CD14-positive monocyte (primary cell): Measurements from ENCODE around the gene COL10A1. TPM values are rescaled to one million over a fixed set of nuclear protein-coding genes. Genes with fewer than 3 reads are reported as not detected.

Experiments
- DNase-seq, 3 donors: peaks; one replicate each; pipeline ENCODE4 v3.0.0-alpha.2; 2011 to 2022
- H2AFZ ChIP-seq: 2 replicates; pipeline ENCODE4 v1.6.0; 2012; ENCODE audit warnings: mild to moderate bottlenecking, low read depth, low read length, inconsistent platforms; ENCODE audit not compliant: insufficient read depth, poor library complexity, severe bottlenecking
- H3K27ac ChIP-seq, 2 donors: 1 replicate in 1 of 2; 2 replicates in 1 of 2; pipeline ENCODE4 v1.5.1; 2012 to 2013; ENCODE audit warnings: low read length in 2 of 2, control low read depth in 1 of 2, inconsistent platforms in 1 of 2, low read depth in 1 of 2, mild to moderate bottlenecking in 1 of 2
- H3K27me3 ChIP-seq, 2 donors: one replicate each; pipeline versions ENCODE4 v1.6.0 to v1.6.1; 2011 to 2013; ENCODE audit warnings: low read length in 2 of 2; ENCODE audit not compliant: control insufficient read depth in 2 of 2, insufficient read depth in 2 of 2
- H3K36me3 ChIP-seq, 2 donors: replicated peaks in 1 of 2; 1 replicate in 1 of 2; 2 replicates in 1 of 2; pipeline versions ENCODE4 v1.5.1 to v1.6.1; 2012 to 2013; ENCODE audit warnings: low read length in 2 of 2, control low read depth in 1 of 2, inconsistent platforms in 1 of 2, mild to moderate bottlenecking in 1 of 2; ENCODE audit not compliant: insufficient read depth in 2 of 2, control insufficient read depth in 1 of 2
- H3K4me1 ChIP-seq, 2 donors: 1 replicate in 1 of 2; 2 replicates in 1 of 2; pipeline versions ENCODE4 v1.5.1 to v1.6.1; 2012 to 2013; ENCODE audit warnings: low read length in 2 of 2, control low read depth in 1 of 2, inconsistent platforms in 1 of 2, mild to moderate bottlenecking in 1 of 2, moderate library complexity in 1 of 2; ENCODE audit not compliant: insufficient read depth in 2 of 2, control insufficient read depth in 1 of 2
- H3K4me2 ChIP-seq: replicated peaks from 2 replicates; pipeline ENCODE3; 2012; ENCODE audit warnings: low read length, moderate library complexity, mild to moderate bottlenecking; ENCODE audit not compliant: poor library complexity, severe bottlenecking; ENCODE audit errors: extremely low read depth
- H3K4me3 ChIP-seq, 3 experiments: fragments of 200-600 bp in 1 of 3; sonication (generic) in 1 of 3; replicated peaks in 1 of 3; 1 replicate in 2 of 3; 2 replicates in 1 of 3; pipeline ENCODE4 v1.5.1; 2011 to 2013; ENCODE audit warnings: low read length in 3 of 3, mild to moderate bottlenecking in 3 of 3, control low read depth in 2 of 3, low read depth in 2 of 3, inconsistent platforms in 1 of 3, moderate library complexity in 1 of 3
- H3K79me2 ChIP-seq: 2 replicates; pipeline ENCODE4 v1.6.0; 2012; ENCODE audit warnings: mild to moderate bottlenecking, control low read depth, inconsistent platforms, low read length, moderate library complexity; ENCODE audit not compliant: insufficient read depth
- H3K9ac ChIP-seq: 2 replicates; pipeline ENCODE4 v1.6.0; 2017; ENCODE audit warnings: low read length, mild to moderate bottlenecking; ENCODE audit not compliant: insufficient read depth, poor library complexity, severe bottlenecking
- H3K9me3 ChIP-seq, 2 donors: replicated peaks in 1 of 2; 1 replicate in 1 of 2; 2 replicates in 1 of 2; pipeline versions ENCODE4 v1.5.1 to v1.6.1; 2012 to 2013; ENCODE audit warnings: low read length in 2 of 2, control low read depth in 1 of 2; ENCODE audit not compliant: control insufficient read depth in 1 of 2, insufficient read depth in 1 of 2
- H4K20me1 ChIP-seq: 2 replicates; pipeline ENCODE4 v1.6.0; 2012; ENCODE audit warnings: mild to moderate bottlenecking, low read length, control low read depth, moderate library complexity; ENCODE audit not compliant: insufficient read depth
- H3K27ac Mint-ChIP-seq, 7 donors: one replicate each; pipeline ENCODE4 v1.8.0; 2020; ENCODE audit warnings: mild to moderate bottlenecking in 7 of 7, mixed read lengths in 7 of 7, moderate library complexity in 6 of 7, inconsistent platforms in 2 of 7
- H3K27me3 Mint-ChIP-seq, 3 donors: one replicate each; pipeline ENCODE4 v1.8.0; 2021 to 2022; ENCODE audit warnings: low read depth in 3 of 3, mild to moderate bottlenecking in 3 of 3, mixed read lengths in 3 of 3, moderate library complexity in 3 of 3, inconsistent platforms in 1 of 3
- H3K36me3 Mint-ChIP-seq, 2 donors: one replicate each; pipeline ENCODE4 v1.8.0; 2020; ENCODE audit warnings: mixed read lengths in 2 of 2, inconsistent platforms in 1 of 2, mild to moderate bottlenecking in 1 of 2
- H3K4me1 Mint-ChIP-seq: one replicate; pipeline ENCODE4 v1.8.0; 2020; ENCODE audit warnings: mild to moderate bottlenecking, mixed read lengths
- H3K4me3 Mint-ChIP-seq, 2 donors: one replicate each; pipeline ENCODE4 v1.8.0; 2020; ENCODE audit warnings: mild to moderate bottlenecking in 2 of 2, mixed read lengths in 2 of 2, moderate library complexity in 1 of 2
- H3K9me3 Mint-ChIP-seq, 7 donors: one replicate each; pipeline ENCODE4 v1.8.0; 2020 to 2022; ENCODE audit warnings: mixed read lengths in 7 of 7, mild to moderate bottlenecking in 6 of 7, moderate library complexity in 6 of 7, inconsistent platforms in 2 of 7
- CTCF ChIP-seq: fragments of 200-600 bp; IDR thresholded peaks from one replicate; pipeline ENCODE4 v1.8.0; 2022; ENCODE audit warnings: antibody characterized with exemption, mild to moderate bottlenecking
- WGBS: methylation state at CpG from one replicate; pipeline ENCODE4 v1.1.5; 2013; ENCODE audit warnings: missing lambda C conversion rate; ENCODE audit not compliant: insufficient coverage; 5-methylcytosine and 5-hydroxymethylcytosine counted together
- intact Hi-C, 2 donors: fragments of 100-400 bp; cut with micrococcal nuclease; formaldehyde crosslinking; loops; one replicate each; pipeline versions ENCODE4 v1.15.0 to v1.15.1; 2023
- polyA plus RNA-seq, 3 donors: library from polyadenylated mRNA; depleted of rRNA in 1 of 3; unstranded in 2 of 3; stranded (reverse) in 1 of 3; fragments of 300-500 nt in 2 of 3; fragments of >200 nt in 1 of 3; fragmentation: Illumina TruSeq in 2 of 3; gene quantifications; 1 replicate in 2 of 3; 2 replicates in 1 of 3; pipeline ENCODE4 v1.2.3, GENCODE V29; 2012 to 2021

The COL10A1 gene
- polyA plus RNA-seq, 3 donors: not detected

- no peak overlapping the region for H3K27ac Mint-ChIP-seq
- H3K36me3 ChIP-seq: no peaks in the 10 kb centered on the region
- peaks cover 0 to 15% (median 7%) of the 10 kb centered on the region in 7 donors for H3K9me3 Mint-ChIP-seq
- H3K79me2 ChIP-seq: no peaks in the 10 kb centered on the region
- no peak overlapping the region for H3K27ac ChIP-seq
- H2AFZ ChIP-seq: no peak overlapping the region
- intact Hi-C loops: no loop called here
- H3K9ac ChIP-seq: no peak overlapping the region
- H3K4me1 Mint-ChIP-seq: no peaks in the 10 kb centered on the region
- H3K36me3 Mint-ChIP-seq: peaks cover 3 to 4% of the 10 kb centered on the region in 2 donors
- no peak for TF ChIP-seq CTCF
- H3K4me3 ChIP-seq: no peak overlapping the region
- H3K9me3 ChIP-seq: no peaks in the 10 kb centered on the region
- no peaks in the 10 kb centered on the region for H3K27me3 ChIP-seq
- H3K4me1 ChIP-seq: no peaks in the 10 kb centered on the region
- WGBS: no CpG with 5 or more reads among the region's 3 CpGs
- H4K20me1 ChIP-seq: no peaks in the 10 kb centered on the region
- no peak overlapping the region for H3K4me2 ChIP-seq
- peaks cover 0 to 1% (median 0%) of the 10 kb centered on the region in 3 donors for H3K27me3 Mint-ChIP-seq
- no peak overlapping the region for H3K4me3 Mint-ChIP-seq
- no peak for DNase-seq
Observed at GRCh38 chr6:116159782-116160524, 34.0 kb upstream of the COL10A1 start.

- Histone ChIP-seq H3K4me1 (no peaks in the 10 kb centered on the region), H3K4me2 (no peak overlapping the region), H3K27ac (no peak overlapping the region), H3K4me3 (no peak overlapping the region), H3K9me3 (no peaks in the 10 kb centered on the region), H3K79me2 (no peaks in the 10 kb centered on the region), H2AFZ (no peak overlapping the region), H4K20me1 (no peaks in the 10 kb centered on the region), H3K27me3 (no peaks in the 10 kb centered on the region), H3K9ac (no peak overlapping the region), H3K36me3 (no peaks in the 10 kb centered on the region)
- peaks cover 0 to 1% (median 0%) of the 10 kb centered on the region in 3 donors for H3K27me3 Mint-ChIP-seq
- no CpG with 5 or more reads among the region's 3 CpGs for WGBS
- TF ChIP-seq CTCF: no peak
- H3K9me3 Mint-ChIP-seq: peaks cover 0 to 11% (median 4%) of the 10 kb centered on the region in 7 donors
- no peak for DNase-seq
- no peak overlapping the region for H3K4me3 Mint-ChIP-seq
- H3K27ac Mint-ChIP-seq: no peak overlapping the region
- intact Hi-C loops: no loop called here
- no peaks in the 10 kb centered on the region for H3K4me1 Mint-ChIP-seq
- H3K36me3 Mint-ChIP-seq: peaks cover 3 to 4% of the 10 kb centered on the region in 2 donors
Observed at GRCh38 chr6:116158641-116159040, 32.7 kb upstream of the COL10A1 start.
